ENCODE data around the gene CXCL11. TPM values are rescaled to one million over a fixed set of nuclear protein-coding genes. Genes with fewer than 3 reads are reported as not detected.

Gene CXCL11
- total and polyA plus RNA-seq, 2 of the 13 experiments (the other 11 are each of a cell fraction or from before 2014, with no cell fraction given): 0.08 TPM; not detected in 1

DNA sequence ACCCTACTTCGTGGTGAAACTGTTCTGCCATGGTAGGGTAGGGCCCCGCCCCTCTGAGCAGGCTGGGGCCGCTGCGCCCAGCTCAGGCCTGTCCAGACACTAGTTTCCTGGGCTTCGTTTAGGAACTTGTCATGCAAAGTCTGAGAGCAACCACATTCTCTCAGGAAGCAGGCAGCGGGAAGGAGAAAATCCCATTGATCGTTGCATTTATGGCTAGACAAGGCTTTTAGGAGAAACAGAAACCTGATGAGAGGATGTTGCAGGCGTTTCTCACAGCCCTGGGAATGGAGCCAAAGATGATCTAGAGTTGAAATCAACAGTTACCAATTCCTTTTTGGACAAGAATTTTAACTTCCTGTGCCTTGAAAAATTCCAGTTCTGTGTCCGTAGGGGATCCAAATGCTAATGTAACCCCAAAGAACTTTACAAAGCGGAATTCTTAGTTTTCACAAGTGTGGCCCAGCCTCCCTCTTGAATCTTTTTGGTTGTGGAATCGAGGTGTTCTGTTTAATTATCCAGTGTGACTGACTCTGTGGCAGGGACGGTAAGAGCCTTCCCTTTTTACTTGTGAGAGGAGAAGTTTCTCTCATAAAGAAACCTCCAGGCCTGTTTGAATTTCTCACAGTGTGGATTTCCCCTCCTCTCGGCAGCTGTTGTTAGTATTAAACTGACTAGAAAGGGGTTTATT is 24.0 kb downstream of the CXCL11 start:
- Histone ChIP-seq H4K20me1 (ENCODE audit: insufficient read depth, low read length) (no peaks in the 10 kb centered on the region), H2AFZ (ENCODE audit: low read length) (no peak overlapping the region), H3K9me3 (ENCODE audit: low read length) (no peaks in the 10 kb centered on the region), H3K79me2 (ENCODE audit: insufficient read depth, low read length) (no peaks in the 10 kb centered on the region), H3K9ac (ENCODE audit: insufficient read depth, low read depth, low read length) (no peak overlapping the region), H3K27me3 (ENCODE audit: control insufficient read depth in 1 of 2, insufficient read depth in 2 of 2, low read length in 2 of 2) (no peaks in the 10 kb centered on the region; a peak in 1 of 5 replicates), H3K4me2 (ENCODE audit: low read depth, low read length) (no peak overlapping the region), H3K4me1 (ENCODE audit: insufficient read depth, low read length) (no peaks in the 10 kb centered on the region), H3K27ac (ENCODE audit: extremely low read length, insufficient read depth, low read length) (no peak overlapping the region), H3K36me3 (replicated peaks in 1 of 2; ENCODE audit: control insufficient read depth in 1 of 2, insufficient read depth in 2 of 2, low read length in 2 of 2) (no peaks in the 10 kb centered on the region), H3K4me3 (replicated peaks in 1 of 3; ENCODE audit: insufficient read depth in 1 of 3, low read depth in 2 of 3, low read length in 3 of 3) (no peak overlapping the region)
- ATAC-seq: no peak; the same call in 2 of the 3 replicates
- POLR2A ChIA-PET: no interaction called here
- WGBS (ENCODE audit: low lambda C conversion rate): 34% methylated on average over 10 of the region's 13 CpGs
- no TSS peak for BruUV-seq (replicated peaks)
- CTCF ChIA-PET (ENCODE audit: low intra/inter-chr PET ratio, low total read pairs): no interaction called here
- intact Hi-C loops (cut with micrococcal nuclease; ENCODE audit: unreplicated experiment): no loop called here
- no peak for DNase-seq (ENCODE audit: low spot score)
- no peak for FAIRE-seq
- in situ Hi-C loops (cut with HindIII; ENCODE audit: extremely low pct_ligation_motif_present, low pct_unique_long_range_greater_than_20kb): no loop called here
- TF ChIP-seq, protein P1, sequence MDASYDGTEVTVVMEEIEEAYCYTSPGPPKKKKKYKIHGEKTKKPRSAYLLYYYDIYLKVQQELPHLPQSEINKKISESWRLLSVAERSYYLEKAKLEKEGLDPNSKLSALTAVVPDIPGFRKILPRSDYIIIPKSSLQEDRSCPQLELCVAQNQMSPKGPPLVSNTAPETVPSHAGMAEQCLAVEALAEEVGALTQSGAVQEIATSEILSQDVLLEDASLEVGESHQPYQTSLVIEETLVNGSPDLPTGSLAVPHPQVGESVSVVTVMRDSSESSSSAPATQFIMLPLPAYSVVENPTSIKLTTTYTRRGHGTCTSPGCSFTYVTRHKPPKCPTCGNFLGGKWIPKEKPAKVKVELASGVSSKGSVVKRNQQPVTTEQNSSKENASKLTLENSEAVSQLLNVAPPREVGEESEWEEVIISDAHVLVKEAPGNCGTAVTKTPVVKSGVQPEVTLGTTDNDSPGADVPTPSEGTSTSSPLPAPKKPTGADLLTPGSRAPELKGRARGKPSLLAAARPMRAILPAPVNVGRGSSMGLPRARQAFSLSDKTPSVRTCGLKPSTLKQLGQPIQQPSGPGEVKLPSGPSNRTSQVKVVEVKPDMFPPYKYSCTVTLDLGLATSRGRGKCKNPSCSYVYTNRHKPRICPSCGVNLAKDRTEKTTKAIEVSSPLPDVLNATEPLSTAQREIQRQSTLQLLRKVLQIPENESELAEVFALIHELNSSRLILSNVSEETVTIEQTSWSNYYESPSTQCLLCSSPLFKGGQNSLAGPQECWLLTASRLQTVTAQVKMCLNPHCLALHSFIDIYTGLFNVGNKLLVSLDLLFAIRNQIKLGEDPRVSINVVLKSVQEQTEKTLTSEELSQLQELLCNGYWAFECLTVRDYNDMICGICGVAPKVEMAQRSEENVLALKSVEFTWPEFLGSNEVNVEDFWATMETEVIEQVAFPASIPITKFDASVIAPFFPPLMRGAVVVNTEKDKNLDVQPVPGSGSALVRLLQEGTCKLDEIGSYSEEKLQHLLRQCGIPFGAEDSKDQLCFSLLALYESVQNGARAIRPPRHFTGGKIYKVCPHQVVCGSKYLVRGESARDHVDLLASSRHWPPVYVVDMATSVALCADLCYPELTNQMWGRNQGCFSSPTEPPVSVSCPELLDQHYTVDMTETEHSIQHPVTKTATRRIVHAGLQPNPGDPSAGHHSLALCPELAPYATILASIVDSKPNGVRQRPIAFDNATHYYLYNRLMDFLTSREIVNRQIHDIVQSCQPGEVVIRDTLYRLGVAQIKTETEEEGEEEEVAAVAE (CRISPR knock-in tag; IDR thresholded peaks at IDR 0.05; ENCODE audit: borderline replicate concordance): no peak
- TF ChIP-seq, protein P2, sequence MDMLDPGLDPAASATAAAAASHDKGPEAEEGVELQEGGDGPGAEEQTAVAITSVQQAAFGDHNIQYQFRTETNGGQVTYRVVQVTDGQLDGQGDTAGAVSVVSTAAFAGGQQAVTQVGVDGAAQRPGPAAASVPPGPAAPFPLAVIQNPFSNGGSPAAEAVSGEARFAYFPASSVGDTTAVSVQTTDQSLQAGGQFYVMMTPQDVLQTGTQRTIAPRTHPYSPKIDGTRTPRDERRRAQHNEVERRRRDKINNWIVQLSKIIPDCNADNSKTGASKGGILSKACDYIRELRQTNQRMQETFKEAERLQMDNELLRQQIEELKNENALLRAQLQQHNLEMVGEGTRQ (IDR thresholded peaks at IDR 0.05; ENCODE audit: low read depth, low read length): no peak
- TF ChIP-seq, protein P2 (CRISPR knock-in tag; IDR thresholded peaks at IDR 0.05; ENCODE audit: borderline replicate concordance): no peak
- TF ChIP-seq, protein P3, sequence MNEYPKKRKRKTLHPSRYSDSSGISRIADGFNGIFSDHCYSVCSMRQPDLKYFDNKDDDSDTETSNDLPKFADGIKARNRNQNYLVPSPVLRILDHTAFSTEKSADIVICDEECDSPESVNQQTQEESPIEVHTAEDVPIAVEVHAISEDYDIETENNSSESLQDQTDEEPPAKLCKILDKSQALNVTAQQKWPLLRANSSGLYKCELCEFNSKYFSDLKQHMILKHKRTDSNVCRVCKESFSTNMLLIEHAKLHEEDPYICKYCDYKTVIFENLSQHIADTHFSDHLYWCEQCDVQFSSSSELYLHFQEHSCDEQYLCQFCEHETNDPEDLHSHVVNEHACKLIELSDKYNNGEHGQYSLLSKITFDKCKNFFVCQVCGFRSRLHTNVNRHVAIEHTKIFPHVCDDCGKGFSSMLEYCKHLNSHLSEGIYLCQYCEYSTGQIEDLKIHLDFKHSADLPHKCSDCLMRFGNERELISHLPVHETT (CRISPR knock-in tag; conservative IDR thresholded peaks at IDR 0.05): no peak
- no peak for TF ChIP-seq FOXA1 (IDR thresholded peaks at IDR 0.05)
- TF ChIP-seq FOXA1 (CRISPR knock-in tag; IDR thresholded peaks at IDR 0.05): no peak
- no peak for TF ChIP-seq JDP2 (CRISPR knock-in tag; IDR thresholded peaks at IDR 0.05; ENCODE audit: borderline replicate concordance)
- TF ChIP-seq NFRKB (IDR thresholded peaks at IDR 0.05): no peak
- no peak for TF ChIP-seq ZNF737 (CRISPR knock-in tag; IDR thresholded peaks at IDR 0.05; ENCODE audit: borderline replicate concordance)
- no peak for TF ChIP-seq ZNF501 (CRISPR knock-in tag; IDR thresholded peaks at IDR 0.05)
- no peak for TF ChIP-seq ZNF609 (CRISPR knock-in tag; IDR thresholded peaks at IDR 0.05; ENCODE audit: borderline replicate concordance)
